Neural cell (in vitro differentiated cells): ENCODE results near the gene ITGA4. TPM values are rescaled to one million over a fixed set of nuclear protein-coding genes. Genes with fewer than 3 reads are reported as not detected.

Source experiments
- H2AFZ ChIP-seq: fragments of 200-600, 300-800 bp; sonication (generic), shearing (Covaris generic); 2 replicates; pipeline ENCODE4 v1.6.0; 2014; ENCODE audit warnings: low read depth, mild to moderate bottlenecking, antibody characterized with exemption, low read length, moderate library complexity
- H3F3A ChIP-seq: fragments of 200-600 bp; shearing (Covaris generic); 2 replicates; pipeline ENCODE4 v1.6.1; 2016; ENCODE audit warnings: mild to moderate bottlenecking, moderate library complexity, mixed read lengths, antibody characterized with exemption, low read length; ENCODE audit not compliant: insufficient read depth, poor library complexity, severe bottlenecking
- H3K27ac ChIP-seq: fragments of 200-600, 300-800 bp; sonication (generic), shearing (Covaris generic); 2 replicates; pipeline ENCODE4 v1.5.1; 2014; ENCODE audit warnings: mild to moderate bottlenecking, low read length, moderate library complexity
- H3K27me3 ChIP-seq: fragments of 300-800, 200-600 bp; sonication (generic), shearing (Covaris generic); 2 replicates; pipeline ENCODE4 v1.6.0; 2014; ENCODE audit warnings: mild to moderate bottlenecking, low read depth, low read length, moderate library complexity; ENCODE audit not compliant: insufficient read depth
- H3K36me3 ChIP-seq: fragments of 300-800, 200-600 bp; sonication (generic), shearing (Covaris generic); 2 replicates; pipeline ENCODE4 v1.5.1; 2014; ENCODE audit warnings: mild to moderate bottlenecking, antibody characterized with exemption, low read length, moderate library complexity; ENCODE audit not compliant: insufficient read depth
- H3K4me2 ChIP-seq: fragments of 300-800, 200-600 bp; sonication (generic), shearing (Covaris generic); 2 replicates; pipeline ENCODE4 v1.6.0; 2014; ENCODE audit warnings: mild to moderate bottlenecking, low read length
- H3K4me3 ChIP-seq: fragments of 300-800, 200-600 bp; sonication (generic), shearing (Covaris generic); 2 replicates; pipeline ENCODE4 v1.5.1; 2014; ENCODE audit warnings: mild to moderate bottlenecking, low read length, moderate library complexity
- H3K79me2 ChIP-seq: fragments of 200-600 bp; shearing (Covaris generic); replicated peaks from 2 replicates; pipeline ENCODE4 v1.6.0; 2014; ENCODE audit warnings: mild to moderate bottlenecking, low read length, moderate library complexity; ENCODE audit not compliant: insufficient read depth
- H3K9ac ChIP-seq: fragments of 300-800, 200-600 bp; sonication (generic), shearing (Covaris generic); 2 replicates; pipeline ENCODE4 v1.6.1; 2016; ENCODE audit warnings: mild to moderate bottlenecking, low read length, mixed read lengths
- H3K9me2 ChIP-seq: fragments of 200-600 bp; shearing (Covaris generic); 2 replicates; pipeline ENCODE4 v1.6.1; 2016; ENCODE audit warnings: mild to moderate bottlenecking, low read length, mixed read lengths; ENCODE audit not compliant: insufficient read depth
- H3K9me3 ChIP-seq: fragments of 200-600, 300-800 bp; sonication (generic), shearing (Covaris generic); 2 replicates; pipeline ENCODE4 v1.6.1; 2016; ENCODE audit warnings: mild to moderate bottlenecking, mixed run types, low read length, moderate library complexity, mixed read lengths
- H4K20me1 ChIP-seq: fragments of 200-600 bp; shearing (Covaris generic); 2 replicates; pipeline ENCODE4 v1.6.1; 2016; ENCODE audit warnings: mild to moderate bottlenecking, mixed run types; ENCODE audit not compliant: insufficient read depth
- EP300 ChIP-seq: fragments of 450-650 bp; conservative IDR thresholded peaks from 2 replicates; pipeline ENCODE4 v1.6.1; 2014; ENCODE audit warnings: antibody characterized with exemption, mild to moderate bottlenecking, moderate library complexity; ENCODE audit not compliant: poor library complexity, severe bottlenecking
- EZH2 ChIP-seq: fragments of 200-600, 300-800 bp; shearing (Covaris generic), sonication (generic); IDR thresholded peaks from 2 replicates; pipeline ENCODE4 v1.6.1; 2014; ENCODE audit warnings: antibody characterized with exemption, low read length, borderline replicate concordance, mild to moderate bottlenecking; ENCODE audit not compliant: insufficient read depth, poor library complexity, severe bottlenecking
- MXI1 ChIP-seq: fragments of 450-650 bp; conservative IDR thresholded peaks from 2 replicates; pipeline ENCODE4 v1.6.1; 2014; ENCODE audit warnings: antibody characterized with exemption, mild to moderate bottlenecking; ENCODE audit not compliant: poor library complexity, severe bottlenecking
- POLR2AphosphoS5 ChIP-seq: IDR thresholded peaks from 2 replicates; pipeline ENCODE4 v1.6.1; 2012
- RAD21 ChIP-seq: fragments of 450-650 bp; conservative IDR thresholded peaks from 2 replicates; pipeline ENCODE4 v1.6.1; 2014; ENCODE audit warnings: antibody characterized with exemption, mild to moderate bottlenecking, moderate library complexity
- SMC3 ChIP-seq: fragments of 450-650 bp; conservative IDR thresholded peaks from 2 replicates; pipeline ENCODE4 v1.6.1; 2014; ENCODE audit warnings: antibody characterized with exemption, mild to moderate bottlenecking, moderate library complexity; ENCODE audit not compliant: poor library complexity
- TAF1 ChIP-seq: IDR thresholded peaks from 2 replicates; pipeline ENCODE4 v1.6.1; 2012; ENCODE audit warnings: low read depth
- polyA plus RNA-seq: library from polyadenylated mRNA; depleted of rRNA; stranded (reverse); fragments of >200 nt; gene quantifications from 2 replicates; pipeline ENCODE4 v1.2.3, GENCODE V29; 2014
- TF ChIP-seq, protein P1 (sequence below): fragments of 450-650 bp; IDR thresholded peaks from 2 replicates; pipeline ENCODE4 v1.5.1; 2014; ENCODE audit warnings: antibody characterized with exemption, mild to moderate bottlenecking, moderate library complexity; ENCODE audit not compliant: poor library complexity, severe bottlenecking
- TF ChIP-seq, protein P2 (sequence below): IDR thresholded peaks from 2 replicates; pipeline ENCODE4 v1.6.1; 2012; ENCODE audit warnings: borderline replicate concordance

The ITGA4 gene
- polyA plus RNA-seq, 1 donor from 2014 or later: 0.40 TPM

- no peak overlapping the region for H3K4me2 ChIP-seq
- no peak overlapping the region for H3K27ac ChIP-seq
- no peaks in the 10 kb centered on the region for H3K9me3 ChIP-seq
- no peaks in the 10 kb centered on the region for H3K9me2 ChIP-seq
- TF ChIP-seq MXI1 (no peak), SMC3 (no peak), POLR2AphosphoS5 (no peak), EZH2 (no peak), EP300 (no peak), TAF1 (no peak), RAD21 (no peak)
- TF ChIP-seq, protein P1, sequence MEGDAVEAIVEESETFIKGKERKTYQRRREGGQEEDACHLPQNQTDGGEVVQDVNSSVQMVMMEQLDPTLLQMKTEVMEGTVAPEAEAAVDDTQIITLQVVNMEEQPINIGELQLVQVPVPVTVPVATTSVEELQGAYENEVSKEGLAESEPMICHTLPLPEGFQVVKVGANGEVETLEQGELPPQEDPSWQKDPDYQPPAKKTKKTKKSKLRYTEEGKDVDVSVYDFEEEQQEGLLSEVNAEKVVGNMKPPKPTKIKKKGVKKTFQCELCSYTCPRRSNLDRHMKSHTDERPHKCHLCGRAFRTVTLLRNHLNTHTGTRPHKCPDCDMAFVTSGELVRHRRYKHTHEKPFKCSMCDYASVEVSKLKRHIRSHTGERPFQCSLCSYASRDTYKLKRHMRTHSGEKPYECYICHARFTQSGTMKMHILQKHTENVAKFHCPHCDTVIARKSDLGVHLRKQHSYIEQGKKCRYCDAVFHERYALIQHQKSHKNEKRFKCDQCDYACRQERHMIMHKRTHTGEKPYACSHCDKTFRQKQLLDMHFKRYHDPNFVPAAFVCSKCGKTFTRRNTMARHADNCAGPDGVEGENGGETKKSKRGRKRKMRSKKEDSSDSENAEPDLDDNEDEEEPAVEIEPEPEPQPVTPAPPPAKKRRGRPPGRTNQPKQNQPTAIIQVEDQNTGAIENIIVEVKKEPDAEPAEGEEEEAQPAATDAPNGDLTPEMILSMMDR: no peak
- TF ChIP-seq, protein P2, sequence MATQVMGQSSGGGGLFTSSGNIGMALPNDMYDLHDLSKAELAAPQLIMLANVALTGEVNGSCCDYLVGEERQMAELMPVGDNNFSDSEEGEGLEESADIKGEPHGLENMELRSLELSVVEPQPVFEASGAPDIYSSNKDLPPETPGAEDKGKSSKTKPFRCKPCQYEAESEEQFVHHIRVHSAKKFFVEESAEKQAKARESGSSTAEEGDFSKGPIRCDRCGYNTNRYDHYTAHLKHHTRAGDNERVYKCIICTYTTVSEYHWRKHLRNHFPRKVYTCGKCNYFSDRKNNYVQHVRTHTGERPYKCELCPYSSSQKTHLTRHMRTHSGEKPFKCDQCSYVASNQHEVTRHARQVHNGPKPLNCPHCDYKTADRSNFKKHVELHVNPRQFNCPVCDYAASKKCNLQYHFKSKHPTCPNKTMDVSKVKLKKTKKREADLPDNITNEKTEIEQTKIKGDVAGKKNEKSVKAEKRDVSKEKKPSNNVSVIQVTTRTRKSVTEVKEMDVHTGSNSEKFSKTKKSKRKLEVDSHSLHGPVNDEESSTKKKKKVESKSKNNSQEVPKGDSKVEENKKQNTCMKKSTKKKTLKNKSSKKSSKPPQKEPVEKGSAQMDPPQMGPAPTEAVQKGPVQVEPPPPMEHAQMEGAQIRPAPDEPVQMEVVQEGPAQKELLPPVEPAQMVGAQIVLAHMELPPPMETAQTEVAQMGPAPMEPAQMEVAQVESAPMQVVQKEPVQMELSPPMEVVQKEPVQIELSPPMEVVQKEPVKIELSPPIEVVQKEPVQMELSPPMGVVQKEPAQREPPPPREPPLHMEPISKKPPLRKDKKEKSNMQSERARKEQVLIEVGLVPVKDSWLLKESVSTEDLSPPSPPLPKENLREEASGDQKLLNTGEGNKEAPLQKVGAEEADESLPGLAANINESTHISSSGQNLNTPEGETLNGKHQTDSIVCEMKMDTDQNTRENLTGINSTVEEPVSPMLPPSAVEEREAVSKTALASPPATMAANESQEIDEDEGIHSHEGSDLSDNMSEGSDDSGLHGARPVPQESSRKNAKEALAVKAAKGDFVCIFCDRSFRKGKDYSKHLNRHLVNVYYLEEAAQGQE: no peak
- no peak overlapping the region for H2AFZ ChIP-seq
- no peaks in the 10 kb centered on the region for H3K79me2 ChIP-seq
- no peaks in the 10 kb centered on the region for H3K27me3 ChIP-seq
- H3F3A ChIP-seq: no peaks in the 10 kb centered on the region
- H3K36me3 ChIP-seq: no peaks in the 10 kb centered on the region
- H3K4me3 ChIP-seq: no peak overlapping the region
- H4K20me1 ChIP-seq: no peaks in the 10 kb centered on the region
- no peak overlapping the region for H3K9ac ChIP-seq
Observed at GRCh38 chr2:181528441-181528840, 71.3 kb downstream of the ITGA4 start.

DNA sequence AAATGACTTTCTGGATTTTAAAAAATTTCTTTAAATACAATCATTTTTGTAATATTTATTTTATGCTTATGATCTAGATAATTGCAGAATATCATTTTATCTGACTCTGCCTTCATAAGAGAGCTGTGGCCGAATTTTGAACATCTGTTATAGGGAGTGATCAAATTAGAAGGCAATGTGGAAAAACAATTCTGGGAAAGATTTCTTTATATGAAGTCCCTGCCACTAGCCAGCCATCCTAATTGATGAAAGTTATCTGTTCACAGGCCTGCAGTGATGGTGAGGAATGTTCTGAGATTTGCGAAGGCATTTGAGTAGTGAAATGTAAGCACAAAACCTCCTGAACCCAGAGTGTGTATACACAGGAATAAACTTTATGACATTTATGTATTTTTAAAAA lies 79.5 kb downstream of the ITGA4 start:
- H3F3A ChIP-seq: no peaks in the 10 kb centered on the region
- no peak overlapping the region for H3K4me3 ChIP-seq
- H3K27ac ChIP-seq: no peak overlapping the region
- H3K27me3 ChIP-seq: no peaks in the 10 kb centered on the region
- TF ChIP-seq EP300 (no peak), EZH2 (no peak), RAD21 (no peak), MXI1 (no peak)
- TF ChIP-seq, protein P1: no peak
- no peaks in the 10 kb centered on the region for H4K20me1 ChIP-seq
- no peak overlapping the region for H2AFZ ChIP-seq
- no peak overlapping the region for H3K4me2 ChIP-seq
- H3K9me3 ChIP-seq: no peaks in the 10 kb centered on the region
- H3K9me2 ChIP-seq: no peaks in the 10 kb centered on the region
- H3K9ac ChIP-seq: no peak overlapping the region
- no peaks in the 10 kb centered on the region for H3K36me3 ChIP-seq
- no peaks in the 10 kb centered on the region for H3K79me2 ChIP-seq
